Sigmoid colon (tissue), 7 donors: Measurements from ENCODE around the gene RCE1. TPM values are rescaled to one million over a fixed set of nuclear protein-coding genes. Genes with fewer than 3 reads are reported as not detected.

ENCODE experiments used
- DNase-seq: peaks from one replicate; pipeline ENCODE4 v3.0.0-alpha.2; 2019
- H3K27ac ChIP-seq, 4 donors: fragments of 200-600 bp; sonication (generic); one replicate each; pipeline ENCODE4 v1.5.1; 2016 to 2019; ENCODE audit warnings: mild to moderate bottlenecking in 1 of 4
- H3K27me3 ChIP-seq, 3 donors: fragments of 200-600 bp; sonication (generic); one replicate each; pipeline ENCODE4 v1.5.1; 2019; ENCODE audit warnings: mild to moderate bottlenecking in 1 of 3
- H3K36me3 ChIP-seq, 4 donors: fragments of 200-600 bp; sonication (generic); one replicate each; pipeline ENCODE4 v1.5.1; 2016 to 2019
- H3K4me1 ChIP-seq, 4 donors: fragments of 200-600 bp; sonication (generic); one replicate each; pipeline ENCODE4 v1.5.1; 2017 to 2019
- H3K4me3 ChIP-seq, 4 donors: fragments of 200-600 bp; sonication (generic); one replicate each; pipeline ENCODE4 v1.5.1; 2017 to 2019; ENCODE audit warnings: mild to moderate bottlenecking in 2 of 4, moderate library complexity in 1 of 4
- H3K9me3 ChIP-seq, 4 donors: fragments of 200-600 bp in 3 of 4; sonication (generic) in 3 of 4; one replicate each; pipeline versions ENCODE4 v1.5.1 to v1.6.1; 2013 to 2019
- CTCF ChIP-seq, 4 experiments: fragments of 450-650 bp in 3 of 4; fragments of 200-600 bp in 1 of 4; IDR thresholded peaks; one replicate each; pipeline ENCODE4 v1.5.1; 2016 to 2019; ENCODE audit warnings: antibody characterized with exemption in 4 of 4, mild to moderate bottlenecking in 3 of 4, moderate library complexity in 2 of 4
- EP300 ChIP-seq, 4 donors: sonication (generic); formaldehyde crosslinking; IDR thresholded peaks; one replicate each; pipeline ENCODE4 v1.6.1; 2017; ENCODE audit warnings: antibody characterized with exemption in 4 of 4
- POLR2A ChIP-seq, 2 donors: fragments of 450-650 bp; IDR thresholded peaks; one replicate each; pipeline ENCODE4 v1.6.1; 2016; ENCODE audit warnings: antibody characterized with exemption in 2 of 2, mild to moderate bottlenecking in 2 of 2, moderate library complexity in 2 of 2
- POLR2AphosphoS5 ChIP-seq, 4 donors: sonication (generic); formaldehyde crosslinking; IDR thresholded peaks; one replicate each; pipeline ENCODE4 v1.6.1; 2017; ENCODE audit warnings: antibody characterized with exemption in 4 of 4
- WGBS, 2 donors: extraction: QIAGEN DNeasy Blood & Tissue Kit; methylation state at CpG; one replicate each; pipeline ENCODE4 v1.1.7; 2013; 5-methylcytosine and 5-hydroxymethylcytosine counted together
- intact Hi-C: fragments of 100-400 bp; cut with DNase I; formaldehyde crosslinking; loops from one replicate; pipeline ENCODE4 v1.15.1; 2023
- polyA plus RNA-seq, 3 donors: library from polyadenylated mRNA; stranded (reverse); fragments of 200-250 nt; gene quantifications; one replicate each; pipeline ENCODE4 v1.2.3, GENCODE V29; 2013
- total RNA-seq, 4 donors: library from RNA; depleted of rRNA; stranded (reverse); fragments of >200 nt; gene quantifications; one replicate each; pipeline ENCODE4 v1.1.0, GENCODE V29; 2016
- donor health status: healthy with polysubstance abuse.
- donor health status: Bipolar disorder and iron deficiency.
- donor health status: healthy.

The RCE1 gene
- total and polyA plus RNA-seq, 7 donors = 6.1 to 23.0 (median 8.4) TPM

- Histone ChIP-seq H3K9me3 (no peaks in the 10 kb centered on the region), H3K27ac (no peak overlapping the region), H3K27me3 (no peaks in the 10 kb centered on the region), H3K4me3 (no peak overlapping the region), H3K4me1 (peaks cover 0 to 36% (median 27%) of the 10 kb centered on the region in 4 donors), H3K36me3 (peaks cover 0 to 9% (median 2%) of the 10 kb centered on the region in 4 donors)
- peak; percentile 39 for DNase-seq
- 82 to 93% methylated on average over 4 of the region's 4 CpGs for WGBS, 2 donors
- TF ChIP-seq POLR2A (IDR thresholded peaks at IDR 0.05) = no peak
- TF ChIP-seq EP300 (IDR thresholded peaks at IDR 0.05) = no peak
- TF ChIP-seq CTCF (IDR thresholded peaks at IDR 0.05) = no peak
- no peak for TF ChIP-seq POLR2AphosphoS5 (IDR thresholded peaks at IDR 0.05)
- intact Hi-C loops = loop anchor here (5.0 kb wide), 1 partner anchor 42 kb away; no protein-coding TSS in a partner anchor
Measured at GRCh38 chr11:66840317-66841091, 2.7 kb upstream of the RCE1 start.

GRCh38 chr11:66841861-66842260, 1.4 kb upstream of the RCE1 start:
- Histone ChIP-seq H3K4me3 (peak overlapping the region in 3 of 4 donors; percentile 72 to 90 (median 87)), H3K36me3 (peaks cover 0 to 20% (median 6%) of the 10 kb centered on the region in 4 donors), H3K4me1 (peaks cover 0 to 36% (median 27%) of the 10 kb centered on the region in 4 donors), H3K9me3 (no peaks in the 10 kb centered on the region), H3K27me3 (no peaks in the 10 kb centered on the region), H3K27ac (peak overlapping the region in 2 of 4 donors; percentile 92 to 95)
- TF ChIP-seq POLR2AphosphoS5 (IDR thresholded peaks at IDR 0.05) = no peak
- intact Hi-C loops = loop anchor here (5.0 kb wide), 1 partner anchor 40 kb away; no protein-coding TSS in a partner anchor
- 83 to 87% methylated on average over 7 of the region's 7 CpGs for WGBS, 2 donors
- DNase-seq = peak; percentile 58

- intact Hi-C loops = loop anchor here (5.0 kb wide), 1 partner anchor 40 kb away; no protein-coding TSS in a partner anchor
- H3K4me3 ChIP-seq = peak overlapping the region; percentile 72 to 90 (median 82)
- peak; percentile 50 for DNase-seq
- 1 to 2% methylated on average over 11 of the region's 11 CpGs for WGBS, 2 donors
- no peaks in the 10 kb centered on the region for H3K27me3 ChIP-seq
- H3K36me3 ChIP-seq = peaks cover 0 to 21% (median 7%) of the 10 kb centered on the region in 4 donors
- no peak for TF ChIP-seq CTCF (IDR thresholded peaks at IDR 0.05)
- TF ChIP-seq POLR2A (IDR thresholded peaks at IDR 0.05) = no peak
- no peak for TF ChIP-seq EP300 (IDR thresholded peaks at IDR 0.05)
- TF ChIP-seq POLR2AphosphoS5 (IDR thresholded peaks at IDR 0.05) = no peak
- peaks cover 0 to 36% (median 27%) of the 10 kb centered on the region in 4 donors for H3K4me1 ChIP-seq
- H3K9me3 ChIP-seq = no peaks in the 10 kb centered on the region
- peak overlapping the region; percentile 92 to 98 (median 96) for H3K27ac ChIP-seq
Measured at GRCh38 chr11:66842501-66842895, 743 bp upstream of the RCE1 start.

GRCh38 chr11:66843776-66844495, 695 bp downstream of the RCE1 start:
- no peaks in the 10 kb centered on the region for H3K27me3 ChIP-seq
- H3K27ac ChIP-seq = peak overlapping the region; percentile 92 to 98 (median 96)
- peak overlapping the region; percentile 72 to 90 (median 82) for H3K4me3 ChIP-seq
- peaks cover 0 to 36% (median 27%) of the 10 kb centered on the region in 4 donors for H3K4me1 ChIP-seq
- H3K9me3 ChIP-seq = no peaks in the 10 kb centered on the region
- 10 to 16% methylated on average over 16 of the region's 16 CpGs for WGBS, 2 donors
- peak; percentile 71 for DNase-seq
- peaks cover 0 to 28% (median 7%) of the 10 kb centered on the region in 4 donors for H3K36me3 ChIP-seq
- TF ChIP-seq POLR2AphosphoS5 (IDR thresholded peaks at IDR 0.05) (no peak), CTCF (IDR thresholded peaks at IDR 0.05) (no peak), EP300 (IDR thresholded peaks at IDR 0.05) (no peak), POLR2A (IDR thresholded peaks at IDR 0.05) (no peak)
- intact Hi-C loops = loop anchor here (5.0 kb wide), 1 partner anchor 38 kb away; no protein-coding TSS in a partner anchor
